ENCODE data around the gene CHCHD1.

CHCHD1 gene

DNA sequence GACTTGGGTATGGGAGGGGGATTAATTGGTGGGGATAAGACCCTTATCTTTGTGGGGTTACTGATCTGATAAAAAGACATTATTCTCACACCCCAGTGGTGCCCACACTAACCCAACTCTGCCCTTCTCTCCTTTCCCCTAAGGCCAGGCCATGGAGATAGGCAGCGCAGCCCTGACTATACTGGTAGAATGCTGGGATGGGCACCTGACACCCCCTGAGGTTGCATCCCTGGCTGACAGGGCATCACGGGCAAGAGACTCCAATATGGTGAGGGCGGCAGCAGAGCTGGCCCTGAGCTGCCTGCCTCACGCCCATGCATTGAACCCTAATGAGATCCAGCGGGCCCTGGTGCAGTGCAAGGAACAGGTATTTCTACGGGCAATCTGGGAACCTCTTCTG lies 16.2 kb downstream of the CHCHD1 start:
- Histone ChIP-seq H3K18ac (ENCODE audit: low read length) (no peak overlapping the region), H3K79me1 (ENCODE audit: low read length) (no peaks in the 10 kb centered on the region), H3K27ac (ENCODE audit: low read depth, low read length) (no peak overlapping the region), H3K23ac (ENCODE audit: low read length) (no peak overlapping the region), H3K79me2 (ENCODE audit: control insufficient read depth, insufficient read depth, low read length, poor library complexity) (no peaks in the 10 kb centered on the region), H4K8ac (ENCODE audit: low read depth, low read length) (no peak overlapping the region), H2BK5ac (ENCODE audit: low read depth, low read length, poor library complexity) (no peak overlapping the region), H3K4ac (ENCODE audit: low read depth, low read length) (no peak overlapping the region), H3K9me3 (ENCODE audit: insufficient read depth, low read depth, low read length) (no peaks in the 10 kb centered on the region), H3K36me3 (ENCODE audit: control insufficient read depth in 1 of 2, insufficient read depth in 2 of 2, low read length in 2 of 2) (peaks cover 81 to 91% of the 10 kb centered on the region in 2 experiments), H2BK120ac (ENCODE audit: insufficient read depth, low read length, poor library complexity) (no peak overlapping the region), H2BK12ac (ENCODE audit: low read length) (no peak overlapping the region), H2AK5ac (ENCODE audit: low read length) (no peak overlapping the region), H3K4me3 (ENCODE audit: low read depth, low read length) (no peak overlapping the region), H3K27me3 (ENCODE audit: insufficient read depth, low read length) (no peaks in the 10 kb centered on the region), H3K9ac (ENCODE audit: low read length) (no peak overlapping the region), H4K12ac (ENCODE audit: low read depth, low read length) (no peak overlapping the region), H4K91ac (ENCODE audit: low read depth, low read length) (no peak overlapping the region), H3K14ac (ENCODE audit: low read length) (no peak overlapping the region), H2AFZ (ENCODE audit: insufficient read depth, low read length, poor library complexity) (no peak overlapping the region), H3K4me2 (ENCODE audit: low read length) (no peak overlapping the region), H3K4me1 (ENCODE audit: control insufficient read depth in 1 of 2, insufficient read depth in 2 of 2, low read length in 2 of 2) (no peaks in the 10 kb centered on the region)
- no CpG with 5 or more reads among the region's 6 CpGs for WGBS (ENCODE audit: extremely low coverage, insufficient coverage, insufficient read length)
- DNase-seq, result no peak

DNA sequence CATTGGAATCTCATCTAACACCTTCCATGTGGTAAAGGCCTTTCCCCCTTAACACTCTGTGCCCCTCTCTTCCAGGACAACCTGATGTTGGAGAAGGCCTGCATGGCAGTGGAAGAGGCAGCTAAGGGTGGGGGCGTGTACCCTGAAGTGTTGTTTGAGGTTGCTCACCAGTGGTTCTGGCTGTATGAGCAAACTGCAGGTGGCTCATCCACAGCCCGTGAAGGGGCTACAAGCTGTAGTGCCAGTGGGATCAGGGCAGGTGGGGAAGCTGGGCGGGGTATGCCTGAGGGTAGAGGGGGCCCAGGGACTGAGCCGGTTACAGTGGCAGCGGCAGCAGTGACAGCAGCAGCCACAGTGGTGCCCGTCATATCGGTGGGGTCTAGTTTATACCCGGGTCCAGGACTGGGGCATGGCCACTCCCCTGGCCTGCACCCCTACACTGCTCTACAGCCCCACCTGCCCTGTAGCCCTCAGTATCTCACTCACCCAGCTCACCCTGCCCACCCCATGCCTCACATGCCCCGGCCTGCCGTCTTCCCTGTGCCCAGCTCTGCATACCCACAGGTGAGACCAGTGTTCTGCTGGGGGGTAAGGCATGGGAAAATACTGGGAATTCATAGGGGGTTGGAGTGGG lies 17.2 kb downstream of the CHCHD1 start:
- Histone ChIP-seq H2AK5ac (ENCODE audit: low read length) (no peak overlapping the region), H3K79me1 (ENCODE audit: low read length) (no peaks in the 10 kb centered on the region), H2BK12ac (ENCODE audit: low read length) (no peak overlapping the region), H3K14ac (ENCODE audit: low read length) (no peak overlapping the region), H4K91ac (ENCODE audit: low read depth, low read length) (no peak overlapping the region), H3K4me1 (ENCODE audit: control insufficient read depth in 1 of 2, insufficient read depth in 2 of 2, low read length in 2 of 2) (no peaks in the 10 kb centered on the region), H3K79me2 (ENCODE audit: control insufficient read depth, insufficient read depth, low read length, poor library complexity) (no peaks in the 10 kb centered on the region), H3K23ac (ENCODE audit: low read length) (no peak overlapping the region), H3K4me2 (ENCODE audit: low read length) (no peak overlapping the region), H2AFZ (ENCODE audit: insufficient read depth, low read length, poor library complexity) (no peak overlapping the region), H2BK5ac (ENCODE audit: low read depth, low read length, poor library complexity) (no peak overlapping the region), H3K9ac (ENCODE audit: low read length) (no peak overlapping the region), H3K27me3 (ENCODE audit: insufficient read depth, low read length) (no peaks in the 10 kb centered on the region), H3K4ac (ENCODE audit: low read depth, low read length) (no peak overlapping the region), H3K9me3 (ENCODE audit: insufficient read depth, low read depth, low read length) (no peaks in the 10 kb centered on the region), H3K27ac (ENCODE audit: low read depth, low read length) (no peak overlapping the region), H3K18ac (ENCODE audit: low read length) (no peak overlapping the region), H3K4me3 (ENCODE audit: low read depth, low read length) (no peak overlapping the region), H2BK120ac (ENCODE audit: insufficient read depth, low read length, poor library complexity) (no peak overlapping the region), H3K36me3 (ENCODE audit: control insufficient read depth in 1 of 2, insufficient read depth in 2 of 2, low read length in 2 of 2) (peaks cover 77 to 91% of the 10 kb centered on the region in 2 experiments), H4K8ac (ENCODE audit: low read depth, low read length) (no peak overlapping the region), H4K12ac (ENCODE audit: low read depth, low read length) (no peak overlapping the region)
- no peak for DNase-seq
- no CpG with 5 or more reads among the region's 10 CpGs for WGBS (ENCODE audit: extremely low coverage, insufficient coverage, insufficient read length)

DNA sequence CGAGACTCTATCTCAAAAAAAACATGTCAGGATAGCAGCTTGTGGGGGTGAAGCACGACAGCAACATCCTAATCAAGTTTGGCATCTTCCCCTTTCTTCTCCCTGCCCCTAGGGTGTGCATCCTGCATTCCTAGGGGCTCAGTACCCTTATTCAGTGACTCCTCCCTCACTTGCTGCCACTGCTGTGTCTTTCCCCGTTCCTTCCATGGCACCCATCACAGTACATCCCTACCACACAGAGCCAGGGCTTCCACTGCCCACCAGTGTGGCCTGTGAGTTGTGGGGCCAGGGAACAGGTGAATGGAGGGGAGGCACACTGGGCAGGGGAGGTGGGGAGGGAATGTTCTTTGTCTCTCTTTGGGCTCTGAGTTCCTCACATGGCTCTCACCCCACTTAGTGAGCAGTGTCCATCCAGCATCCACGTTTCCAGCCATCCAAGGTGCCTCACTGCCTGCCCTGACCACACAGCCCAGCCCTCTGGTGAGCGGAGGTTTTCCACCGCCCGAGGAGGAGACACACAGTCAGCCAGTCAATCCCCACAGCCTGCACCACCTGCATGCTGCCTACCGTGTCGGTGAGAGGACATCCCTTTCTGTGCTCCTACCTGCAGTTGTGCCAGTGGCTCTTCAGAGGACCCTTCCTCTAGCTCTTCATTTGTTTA lies 18.2 kb downstream of the CHCHD1 start:
- Histone ChIP-seq H3K36me3 (ENCODE audit: control insufficient read depth in 1 of 2, insufficient read depth in 2 of 2, low read length in 2 of 2) (peaks cover 71 to 82% of the 10 kb centered on the region in 2 experiments), H2AK5ac (ENCODE audit: low read length) (no peak overlapping the region), H3K79me2 (ENCODE audit: control insufficient read depth, insufficient read depth, low read length, poor library complexity) (no peaks in the 10 kb centered on the region), H3K9me3 (ENCODE audit: insufficient read depth, low read depth, low read length) (no peaks in the 10 kb centered on the region), H3K4me1 (ENCODE audit: control insufficient read depth in 1 of 2, insufficient read depth in 2 of 2, low read length in 2 of 2) (no peaks in the 10 kb centered on the region), H3K23ac (ENCODE audit: low read length) (no peak overlapping the region), H3K9ac (ENCODE audit: low read length) (no peak overlapping the region), H2BK120ac (ENCODE audit: insufficient read depth, low read length, poor library complexity) (no peak overlapping the region), H3K14ac (ENCODE audit: low read length) (no peak overlapping the region), H3K27ac (ENCODE audit: low read depth, low read length) (no peak overlapping the region), H3K4me2 (ENCODE audit: low read length) (no peak overlapping the region), H3K4ac (ENCODE audit: low read depth, low read length) (no peak overlapping the region), H3K79me1 (ENCODE audit: low read length) (no peaks in the 10 kb centered on the region), H2BK5ac (ENCODE audit: low read depth, low read length, poor library complexity) (no peak overlapping the region), H3K18ac (ENCODE audit: low read length) (no peak overlapping the region), H3K27me3 (ENCODE audit: insufficient read depth, low read length) (no peaks in the 10 kb centered on the region), H4K8ac (ENCODE audit: low read depth, low read length) (no peak overlapping the region), H2AFZ (ENCODE audit: insufficient read depth, low read length, poor library complexity) (no peak overlapping the region), H4K91ac (ENCODE audit: low read depth, low read length) (no peak overlapping the region), H4K12ac (ENCODE audit: low read depth, low read length) (no peak overlapping the region), H2BK12ac (ENCODE audit: low read length) (no peak overlapping the region), H3K4me3 (ENCODE audit: low read depth, low read length) (no peak overlapping the region)
- no CpG with 5 or more reads among the region's 9 CpGs for WGBS (ENCODE audit: extremely low coverage, insufficient coverage, insufficient read length)
- DNase-seq, result no peak

DNA sequence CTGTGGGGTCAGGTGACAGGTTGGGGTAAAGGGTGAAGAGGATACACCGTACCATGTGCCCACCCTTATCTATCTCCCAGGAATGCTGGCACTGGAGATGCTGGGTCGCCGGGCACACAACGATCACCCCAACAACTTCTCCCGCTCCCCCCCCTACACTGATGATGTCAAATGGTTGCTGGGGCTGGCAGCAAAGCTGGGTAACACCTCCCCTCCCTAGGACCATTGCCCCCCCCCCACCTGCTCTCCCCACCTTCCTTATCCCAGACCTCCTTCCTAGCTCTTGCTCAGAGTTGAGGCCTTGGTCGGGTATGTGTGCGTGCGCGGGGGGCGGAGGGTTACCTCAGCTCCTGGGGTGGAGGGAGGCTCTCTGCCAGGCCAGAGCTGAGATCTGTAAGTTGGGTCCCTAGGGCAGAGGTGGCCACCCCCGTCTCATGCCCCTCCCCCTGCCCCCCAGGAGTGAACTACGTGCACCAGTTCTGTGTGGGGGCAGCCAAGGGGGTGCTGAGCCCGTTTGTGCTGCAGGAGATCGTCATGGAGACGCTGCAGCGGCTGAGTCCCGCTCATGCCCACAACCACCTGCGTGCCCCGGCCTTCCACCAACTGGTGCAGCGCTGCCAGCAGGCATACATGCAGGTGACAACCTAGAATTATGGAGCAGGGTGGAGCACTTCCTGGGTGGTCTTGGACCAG lies 18.9 kb downstream of the CHCHD1 start:
- Histone ChIP-seq H3K27ac (ENCODE audit: low read depth, low read length) (no peak overlapping the region), H3K4me1 (ENCODE audit: control insufficient read depth in 1 of 2, insufficient read depth in 2 of 2, low read length in 2 of 2) (no peaks in the 10 kb centered on the region), H3K9ac (ENCODE audit: low read length) (no peak overlapping the region), H2BK120ac (ENCODE audit: insufficient read depth, low read length, poor library complexity) (no peak overlapping the region), H4K12ac (ENCODE audit: low read depth, low read length) (no peak overlapping the region), H3K4ac (ENCODE audit: low read depth, low read length) (no peak overlapping the region), H2AK5ac (ENCODE audit: low read length) (no peak overlapping the region), H4K91ac (ENCODE audit: low read depth, low read length) (no peak overlapping the region), H4K8ac (ENCODE audit: low read depth, low read length) (no peak overlapping the region), H2BK12ac (ENCODE audit: low read length) (no peak overlapping the region), H2BK5ac (ENCODE audit: low read depth, low read length, poor library complexity) (no peak overlapping the region), H3K18ac (ENCODE audit: low read length) (no peak overlapping the region), H3K4me2 (ENCODE audit: low read length) (no peak overlapping the region), H2AFZ (ENCODE audit: insufficient read depth, low read length, poor library complexity) (no peak overlapping the region), H3K36me3 (ENCODE audit: control insufficient read depth in 1 of 2, insufficient read depth in 2 of 2, low read length in 2 of 2) (peaks cover 71 to 80% of the 10 kb centered on the region in 2 experiments), H3K79me2 (ENCODE audit: control insufficient read depth, insufficient read depth, low read length, poor library complexity) (no peaks in the 10 kb centered on the region), H3K27me3 (ENCODE audit: insufficient read depth, low read length) (no peaks in the 10 kb centered on the region), H3K23ac (ENCODE audit: low read length) (no peak overlapping the region), H3K14ac (ENCODE audit: low read length) (no peak overlapping the region), H3K9me3 (ENCODE audit: insufficient read depth, low read depth, low read length) (peaks cover 2% of the 10 kb centered on the region), H3K4me3 (ENCODE audit: low read depth, low read length) (no peak overlapping the region), H3K79me1 (ENCODE audit: low read length) (no peaks in the 10 kb centered on the region)
- no CpG with 5 or more reads among the region's 20 CpGs for WGBS (ENCODE audit: extremely low coverage, insufficient coverage, insufficient read length)
- no peak for DNase-seq

All from trophoblast cell (in vitro differentiated cells and primary cell).